Measurements from ENCODE around the gene MRPS10. TPM values are rescaled to one million over a fixed set of nuclear protein-coding genes. Genes with fewer than 3 reads are reported as not detected.

MRPS10 gene
- polyA plus RNA-seq, 2 of the 4 experiments (the other 2 are of a cell fraction), result 31.5 to 60.7 TPM

GRCh38 chr6:42254505-42254904 is 36.8 kb upstream of the MRPS10 start:
- Histone ChIP-seq H3K27ac (no peak overlapping the region), H3K4me1 (peaks cover 11% of the 10 kb centered on the region; the same call in 2 of the 3 replicates), H3K4me2 (no peak overlapping the region), H3K9me3 (no peaks in the 10 kb centered on the region), H3K4me3 (no peak overlapping the region)
- no peak for ATAC-seq
- ChIA-PET CTCF (interaction anchor here (3.2 kb wide), 1 partner anchor 293 kb away, joined by 11 read pairs; no protein-coding TSS in a partner anchor), POLR2A (no interaction called here)
- TF ChIP-seq ZFP36 (IDR thresholded peaks at IDR 0.05; ENCODE audit: borderline replicate concordance, partially characterized antibody) (no peak), RNF2 (IDR thresholded peaks at IDR 0.05; ENCODE audit: borderline replicate concordance, low read depth) (no peak), MAX (IDR thresholded peaks at IDR 0.05) (no peak), JUNB (IDR thresholded peaks at IDR 0.05) (no peak), HOXB13 (CRISPR knock-in tag; IDR thresholded peaks at IDR 0.05; ENCODE audit: low read depth) (no peak), KDM5A (IDR thresholded peaks at IDR 0.05) (no peak), CHD2 (IDR thresholded peaks at IDR 0.05; ENCODE audit: low read length, partially characterized antibody) (no peak), ZC3H11A (IDR thresholded peaks at IDR 0.05) (no peak)
- DNase-seq (ENCODE audit: low read depth in 1 of 2, low spot score in 1 of 2), result no peak
- FAIRE-seq, result no peak
- 88% methylated on average over 7 of the region's 9 CpGs for WGBS (ENCODE audit: missing lambda C conversion rate)

- Histone ChIP-seq H3K4me1 (peaks cover 11% of the 10 kb centered on the region; the same call in 2 of the 3 replicates), H3K4me2 (no peak overlapping the region; the same call in 2 of the 3 replicates), H3K9me3 (no peaks in the 10 kb centered on the region), H3K4me3 (no peak overlapping the region), H3K27ac (peak overlapping the region in 1 of 2 experiments; percentile 41; a peak in 2 of 6 replicates)
- ATAC-seq (no peak), FAIRE-seq (no peak), DNase-seq (ENCODE audit: low read depth in 1 of 2, low spot score in 1 of 2) (no peak)
- ChIA-PET POLR2A (no interaction called here), CTCF (interaction anchor here (1.1 to 1.3 kb wide), 2 partner anchors 13 to 296 kb away, joined by 3 to 6 read pairs; no protein-coding TSS in a partner anchor)
- TF ChIP-seq POLR2AphosphoS2 (conservative IDR thresholded peaks at IDR 0.05; ENCODE audit: low read length) (no peak), ESRRA (IDR thresholded peaks at IDR 0.05; ENCODE audit: borderline replicate concordance, low read length) (no peak), EHMT2 (IDR thresholded peaks at IDR 0.05; ENCODE audit: low read depth) (no peak), TFCP2L1 (CRISPR knock-in tag; IDR thresholded peaks at IDR 0.05) (no peak), ZC3H11A (IDR thresholded peaks at IDR 0.05) (no peak), RNF2 (IDR thresholded peaks at IDR 0.05; ENCODE audit: borderline replicate concordance, low read depth) (no peak), HEYL (CRISPR knock-in tag; IDR thresholded peaks at IDR 0.05) (no peak), EP300 (IDR thresholded peaks at IDR 0.05) (no peak), HMGXB4 (CRISPR knock-in tag; IDR thresholded peaks at IDR 0.05; ENCODE audit: borderline replicate concordance) (no peak), HDAC2 (IDR thresholded peaks at IDR 0.05) (no peak)
- TF ChIP-seq, protein P1, sequence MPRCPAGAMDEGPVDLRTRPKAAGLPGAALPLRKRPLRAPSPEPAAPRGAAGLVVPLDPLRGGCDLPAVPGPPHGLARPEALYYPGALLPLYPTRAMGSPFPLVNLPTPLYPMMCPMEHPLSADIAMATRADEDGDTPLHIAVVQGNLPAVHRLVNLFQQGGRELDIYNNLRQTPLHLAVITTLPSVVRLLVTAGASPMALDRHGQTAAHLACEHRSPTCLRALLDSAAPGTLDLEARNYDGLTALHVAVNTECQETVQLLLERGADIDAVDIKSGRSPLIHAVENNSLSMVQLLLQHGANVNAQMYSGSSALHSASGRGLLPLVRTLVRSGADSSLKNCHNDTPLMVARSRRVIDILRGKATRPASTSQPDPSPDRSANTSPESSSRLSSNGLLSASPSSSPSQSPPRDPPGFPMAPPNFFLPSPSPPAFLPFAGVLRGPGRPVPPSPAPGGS (IDR thresholded peaks at IDR 0.05), result no peak
- TF ChIP-seq, protein P2, sequence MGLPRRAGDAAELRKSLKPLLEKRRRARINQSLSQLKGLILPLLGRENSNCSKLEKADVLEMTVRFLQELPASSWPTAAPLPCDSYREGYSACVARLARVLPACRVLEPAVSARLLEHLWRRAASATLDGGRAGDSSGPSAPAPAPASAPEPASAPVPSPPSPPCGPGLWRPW (IDR thresholded peaks at IDR 0.05), result no peak
- TF ChIP-seq, protein P3, sequence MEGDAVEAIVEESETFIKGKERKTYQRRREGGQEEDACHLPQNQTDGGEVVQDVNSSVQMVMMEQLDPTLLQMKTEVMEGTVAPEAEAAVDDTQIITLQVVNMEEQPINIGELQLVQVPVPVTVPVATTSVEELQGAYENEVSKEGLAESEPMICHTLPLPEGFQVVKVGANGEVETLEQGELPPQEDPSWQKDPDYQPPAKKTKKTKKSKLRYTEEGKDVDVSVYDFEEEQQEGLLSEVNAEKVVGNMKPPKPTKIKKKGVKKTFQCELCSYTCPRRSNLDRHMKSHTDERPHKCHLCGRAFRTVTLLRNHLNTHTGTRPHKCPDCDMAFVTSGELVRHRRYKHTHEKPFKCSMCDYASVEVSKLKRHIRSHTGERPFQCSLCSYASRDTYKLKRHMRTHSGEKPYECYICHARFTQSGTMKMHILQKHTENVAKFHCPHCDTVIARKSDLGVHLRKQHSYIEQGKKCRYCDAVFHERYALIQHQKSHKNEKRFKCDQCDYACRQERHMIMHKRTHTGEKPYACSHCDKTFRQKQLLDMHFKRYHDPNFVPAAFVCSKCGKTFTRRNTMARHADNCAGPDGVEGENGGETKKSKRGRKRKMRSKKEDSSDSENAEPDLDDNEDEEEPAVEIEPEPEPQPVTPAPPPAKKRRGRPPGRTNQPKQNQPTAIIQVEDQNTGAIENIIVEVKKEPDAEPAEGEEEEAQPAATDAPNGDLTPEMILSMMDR (IDR thresholded peaks at IDR 0.05), result no peak
- TF ChIP-seq, protein P4, sequence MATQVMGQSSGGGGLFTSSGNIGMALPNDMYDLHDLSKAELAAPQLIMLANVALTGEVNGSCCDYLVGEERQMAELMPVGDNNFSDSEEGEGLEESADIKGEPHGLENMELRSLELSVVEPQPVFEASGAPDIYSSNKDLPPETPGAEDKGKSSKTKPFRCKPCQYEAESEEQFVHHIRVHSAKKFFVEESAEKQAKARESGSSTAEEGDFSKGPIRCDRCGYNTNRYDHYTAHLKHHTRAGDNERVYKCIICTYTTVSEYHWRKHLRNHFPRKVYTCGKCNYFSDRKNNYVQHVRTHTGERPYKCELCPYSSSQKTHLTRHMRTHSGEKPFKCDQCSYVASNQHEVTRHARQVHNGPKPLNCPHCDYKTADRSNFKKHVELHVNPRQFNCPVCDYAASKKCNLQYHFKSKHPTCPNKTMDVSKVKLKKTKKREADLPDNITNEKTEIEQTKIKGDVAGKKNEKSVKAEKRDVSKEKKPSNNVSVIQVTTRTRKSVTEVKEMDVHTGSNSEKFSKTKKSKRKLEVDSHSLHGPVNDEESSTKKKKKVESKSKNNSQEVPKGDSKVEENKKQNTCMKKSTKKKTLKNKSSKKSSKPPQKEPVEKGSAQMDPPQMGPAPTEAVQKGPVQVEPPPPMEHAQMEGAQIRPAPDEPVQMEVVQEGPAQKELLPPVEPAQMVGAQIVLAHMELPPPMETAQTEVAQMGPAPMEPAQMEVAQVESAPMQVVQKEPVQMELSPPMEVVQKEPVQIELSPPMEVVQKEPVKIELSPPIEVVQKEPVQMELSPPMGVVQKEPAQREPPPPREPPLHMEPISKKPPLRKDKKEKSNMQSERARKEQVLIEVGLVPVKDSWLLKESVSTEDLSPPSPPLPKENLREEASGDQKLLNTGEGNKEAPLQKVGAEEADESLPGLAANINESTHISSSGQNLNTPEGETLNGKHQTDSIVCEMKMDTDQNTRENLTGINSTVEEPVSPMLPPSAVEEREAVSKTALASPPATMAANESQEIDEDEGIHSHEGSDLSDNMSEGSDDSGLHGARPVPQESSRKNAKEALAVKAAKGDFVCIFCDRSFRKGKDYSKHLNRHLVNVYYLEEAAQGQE (IDR thresholded peaks at IDR 0.05), result no peak
- WGBS (ENCODE audit: missing lambda C conversion rate), result 67% methylated on average over 9 of the region's 9 CpGs
These were observed 34.4 kb upstream of the MRPS10 start for GRCh38 chr6:42251911-42252637.
